Measurements from ENCODE around the gene ING3.

GRCh38 chr7:120996988-120997345 lies 46.4 kb downstream of the ING3 start:
- TF ChIP-seq HCFC1 (IDR thresholded peaks at IDR 0.05; ENCODE audit: low read depth, low read length) (no peak), ZBTB33 (CRISPR knock-in tag; IDR thresholded peaks at IDR 0.05) (no peak), HOXA7 (CRISPR knock-in tag; IDR thresholded peaks at IDR 0.05) (no peak), CTCF (CRISPR knock-in tag; IDR thresholded peaks at IDR 0.05) (no peak), EP300 (IDR thresholded peaks at IDR 0.05; ENCODE audit: low read depth in 2 of 2, low read length in 2 of 2) (no peak), EP300 (CRISPR knock-in tag; IDR thresholded peaks at IDR 0.05; ENCODE audit: borderline replicate concordance) (no peak), ZNF263 (CRISPR knock-in tag; IDR thresholded peaks at IDR 0.05) (no peak), ZNF746 (CRISPR knock-in tag; IDR thresholded peaks at IDR 0.05) (no peak), ZNF619 (CRISPR knock-in tag; IDR thresholded peaks at IDR 0.05) (no peak), ZNF274 (CRISPR knock-in tag; IDR thresholded peaks at IDR 0.05) (no peak), POLR2A (IDR thresholded peaks at IDR 0.05; ENCODE audit: insufficient read depth in 1 of 2, low read depth in 2 of 2, low read length in 2 of 2) (no peak), ZFP1 (CRISPR knock-in tag; IDR thresholded peaks at IDR 0.05) (no peak), TARDBP (CRISPR knock-in tag; IDR thresholded peaks at IDR 0.05) (no peak), ATF3 (CRISPR knock-in tag; IDR thresholded peaks at IDR 0.05) (no peak)
